ENCODE results near the gene DLG5.

The DLG5 gene

DNA sequence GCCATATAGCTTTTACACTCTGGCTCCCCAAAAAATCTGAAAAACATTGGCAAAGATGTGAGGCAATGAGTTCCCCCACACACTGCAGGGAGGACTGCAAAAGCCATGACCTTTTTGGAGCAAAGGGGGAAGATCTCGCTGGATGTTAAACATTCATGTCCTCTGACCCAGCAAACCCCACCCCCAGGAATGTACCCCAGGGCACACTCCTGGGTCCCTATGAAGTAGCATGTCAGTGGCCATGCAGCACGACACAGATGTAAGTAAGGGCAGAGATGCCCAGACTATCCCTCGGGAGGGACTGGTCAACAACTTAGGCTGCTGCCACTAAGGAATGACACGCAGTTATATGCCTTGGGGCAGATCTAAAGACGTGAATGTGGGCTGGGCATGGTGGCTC is 100.6 kb downstream of the DLG5 start:
- TF ChIP-seq, protein P1, sequence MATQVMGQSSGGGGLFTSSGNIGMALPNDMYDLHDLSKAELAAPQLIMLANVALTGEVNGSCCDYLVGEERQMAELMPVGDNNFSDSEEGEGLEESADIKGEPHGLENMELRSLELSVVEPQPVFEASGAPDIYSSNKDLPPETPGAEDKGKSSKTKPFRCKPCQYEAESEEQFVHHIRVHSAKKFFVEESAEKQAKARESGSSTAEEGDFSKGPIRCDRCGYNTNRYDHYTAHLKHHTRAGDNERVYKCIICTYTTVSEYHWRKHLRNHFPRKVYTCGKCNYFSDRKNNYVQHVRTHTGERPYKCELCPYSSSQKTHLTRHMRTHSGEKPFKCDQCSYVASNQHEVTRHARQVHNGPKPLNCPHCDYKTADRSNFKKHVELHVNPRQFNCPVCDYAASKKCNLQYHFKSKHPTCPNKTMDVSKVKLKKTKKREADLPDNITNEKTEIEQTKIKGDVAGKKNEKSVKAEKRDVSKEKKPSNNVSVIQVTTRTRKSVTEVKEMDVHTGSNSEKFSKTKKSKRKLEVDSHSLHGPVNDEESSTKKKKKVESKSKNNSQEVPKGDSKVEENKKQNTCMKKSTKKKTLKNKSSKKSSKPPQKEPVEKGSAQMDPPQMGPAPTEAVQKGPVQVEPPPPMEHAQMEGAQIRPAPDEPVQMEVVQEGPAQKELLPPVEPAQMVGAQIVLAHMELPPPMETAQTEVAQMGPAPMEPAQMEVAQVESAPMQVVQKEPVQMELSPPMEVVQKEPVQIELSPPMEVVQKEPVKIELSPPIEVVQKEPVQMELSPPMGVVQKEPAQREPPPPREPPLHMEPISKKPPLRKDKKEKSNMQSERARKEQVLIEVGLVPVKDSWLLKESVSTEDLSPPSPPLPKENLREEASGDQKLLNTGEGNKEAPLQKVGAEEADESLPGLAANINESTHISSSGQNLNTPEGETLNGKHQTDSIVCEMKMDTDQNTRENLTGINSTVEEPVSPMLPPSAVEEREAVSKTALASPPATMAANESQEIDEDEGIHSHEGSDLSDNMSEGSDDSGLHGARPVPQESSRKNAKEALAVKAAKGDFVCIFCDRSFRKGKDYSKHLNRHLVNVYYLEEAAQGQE (IDR thresholded peaks at IDR 0.05; ENCODE audit: insufficient read depth in 1 of 2, low read depth in 2 of 2, low read length in 2 of 2): no peak
- no peak for TF ChIP-seq POLR2AphosphoS5 (IDR thresholded peaks at IDR 0.05; ENCODE audit: low read depth, low read length)
- no peak for TF ChIP-seq FOXP2 (optimal IDR thresholded peaks at IDR 0.05; ENCODE audit: borderline replicate concordance, extremely low read depth, extremely low read length, insufficient read depth)
- TF ChIP-seq TAF1 (IDR thresholded peaks at IDR 0.05; ENCODE audit: borderline replicate concordance, insufficient read depth, low read length): no peak
- TF ChIP-seq SIN3A (IDR thresholded peaks at IDR 0.05; ENCODE audit: borderline replicate concordance, insufficient read depth, low read length): no peak

DNA sequence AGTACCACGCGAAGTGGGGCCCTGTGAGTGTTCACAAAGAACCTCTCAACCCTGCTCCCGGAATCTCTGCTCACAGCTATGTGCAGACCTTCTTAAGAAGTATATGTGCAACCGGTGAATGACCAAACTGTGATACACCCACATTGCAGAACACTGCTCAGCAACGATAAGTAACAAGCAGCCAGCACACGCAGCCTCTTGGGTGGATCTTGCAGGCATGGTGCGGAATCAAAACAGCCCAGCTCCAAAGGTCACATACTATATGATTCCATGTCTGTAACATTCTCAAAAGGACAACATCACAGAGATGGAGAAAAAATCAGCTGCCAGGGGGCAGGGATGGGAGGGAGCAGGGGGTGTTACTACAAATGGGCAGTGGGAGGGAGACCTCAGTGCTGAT is 101.6 kb downstream of the DLG5 start:
- TF ChIP-seq POLR2AphosphoS5 (IDR thresholded peaks at IDR 0.05; ENCODE audit: low read depth, low read length) (no peak), SIN3A (IDR thresholded peaks at IDR 0.05; ENCODE audit: borderline replicate concordance, insufficient read depth, low read length) (no peak), FOXP2 (optimal IDR thresholded peaks at IDR 0.05; ENCODE audit: borderline replicate concordance, extremely low read depth, extremely low read length, insufficient read depth) (no peak), TAF1 (IDR thresholded peaks at IDR 0.05; ENCODE audit: borderline replicate concordance, insufficient read depth, low read length) (no peak)
- TF ChIP-seq, protein P1 (IDR thresholded peaks at IDR 0.05; ENCODE audit: insufficient read depth in 1 of 2, low read depth in 2 of 2, low read length in 2 of 2): no peak

DNA sequence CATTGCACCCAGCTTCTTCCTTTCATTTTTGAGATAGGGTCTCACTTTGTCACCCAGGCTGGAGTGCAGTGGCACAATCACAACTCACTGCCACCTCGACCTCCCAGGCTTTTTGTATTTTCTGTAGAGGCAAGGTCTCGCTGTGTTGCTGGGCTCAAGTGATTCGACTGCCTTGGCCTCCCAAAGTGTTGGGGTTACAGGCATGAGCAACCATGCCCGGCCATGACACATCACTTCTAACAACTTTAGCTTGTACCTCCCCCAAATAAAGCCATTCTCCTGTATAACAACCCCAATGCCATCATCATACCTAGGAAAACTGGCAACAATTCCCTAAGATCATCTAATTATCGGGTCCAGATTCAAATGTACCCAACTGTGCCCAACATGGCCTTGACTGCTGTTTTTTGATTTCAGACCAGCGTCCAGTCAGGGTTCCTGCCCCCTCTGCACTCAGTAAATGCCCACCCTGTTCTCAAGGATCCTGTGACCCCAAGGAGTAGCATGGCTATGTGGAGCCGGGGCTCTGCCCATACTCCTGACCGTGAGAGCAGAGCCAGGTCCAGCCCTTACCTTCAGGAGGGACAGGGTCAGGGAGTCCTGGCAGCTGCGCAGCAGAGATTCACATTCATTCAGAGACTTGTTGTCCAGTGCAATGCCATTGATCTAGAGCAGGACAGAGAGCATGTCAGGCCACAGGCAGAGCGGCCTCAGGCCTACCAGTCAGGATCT is 102.6 kb downstream of the DLG5 start:
- TF ChIP-seq, protein P1 (IDR thresholded peaks at IDR 0.05; ENCODE audit: insufficient read depth in 1 of 2, low read depth in 2 of 2, low read length in 2 of 2): no peak
- TF ChIP-seq TAF1 (IDR thresholded peaks at IDR 0.05; ENCODE audit: borderline replicate concordance, insufficient read depth, low read length) (no peak), POLR2AphosphoS5 (IDR thresholded peaks at IDR 0.05; ENCODE audit: low read depth, low read length) (no peak), FOXP2 (optimal IDR thresholded peaks at IDR 0.05; ENCODE audit: borderline replicate concordance, extremely low read depth, extremely low read length, insufficient read depth) (no peak), SIN3A (IDR thresholded peaks at IDR 0.05; ENCODE audit: borderline replicate concordance, insufficient read depth, low read length) (no peak)

DNA sequence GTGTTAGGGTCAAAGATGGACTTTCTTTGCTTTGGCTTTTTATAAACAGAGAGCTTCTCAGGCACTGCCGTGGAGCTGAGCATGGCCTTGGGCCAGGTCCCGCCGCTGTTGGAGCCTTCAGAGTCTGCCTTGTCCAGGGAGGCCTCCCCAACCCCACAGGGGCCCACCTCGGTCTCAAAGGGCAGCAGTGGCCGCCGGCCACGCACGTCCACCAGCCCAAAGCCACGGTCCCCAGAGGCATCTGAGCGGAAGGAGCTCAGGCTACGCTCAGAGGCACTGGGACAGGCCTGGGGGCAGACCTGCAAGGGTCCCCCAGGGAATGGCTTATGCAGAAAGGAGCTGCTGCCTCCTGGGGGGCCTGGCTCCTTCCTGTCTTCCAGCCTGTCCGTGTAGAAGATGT is 105.0 kb downstream of the DLG5 start:
- no peak for TF ChIP-seq TAF1 (IDR thresholded peaks at IDR 0.05; ENCODE audit: borderline replicate concordance, insufficient read depth, low read length)
- TF ChIP-seq, protein P1 (IDR thresholded peaks at IDR 0.05; ENCODE audit: insufficient read depth in 1 of 2, low read depth in 2 of 2, low read length in 2 of 2): no peak
- TF ChIP-seq SIN3A (IDR thresholded peaks at IDR 0.05; ENCODE audit: borderline replicate concordance, insufficient read depth, low read length): no peak
- no peak for TF ChIP-seq POLR2AphosphoS5 (IDR thresholded peaks at IDR 0.05; ENCODE audit: low read depth, low read length)
- no peak for TF ChIP-seq FOXP2 (optimal IDR thresholded peaks at IDR 0.05; ENCODE audit: borderline replicate concordance, extremely low read depth, extremely low read length, insufficient read depth)

Data from PFSK-1 (cell line).